IPS-15b (cell line): Measurements from ENCODE around the gene SRSF2.
"Not testable (repeated sequence)": the region's sequence is repeated elsewhere in the genome, so short reads cannot be mapped to it uniquely, and the experiment has no call there.

Experiments
- H3K27me3 ChIP-seq: one replicate; pipeline ENCODE4 v1.6.1; 2013; ENCODE audit warnings: low read length; ENCODE audit not compliant: control insufficient read depth, insufficient read depth
- H3K36me3 ChIP-seq: one replicate; pipeline ENCODE4 v1.6.1; 2013; ENCODE audit warnings: low read length; ENCODE audit not compliant: control insufficient read depth, insufficient read depth
- H3K4me1 ChIP-seq: one replicate; pipeline ENCODE4 v1.6.1; 2013; ENCODE audit warnings: mild to moderate bottlenecking, low read length; ENCODE audit not compliant: control insufficient read depth, insufficient read depth
- H3K4me3 ChIP-seq: one replicate; pipeline ENCODE4 v1.5.1; 2013; ENCODE audit warnings: low read depth, low read length
- H3K9ac ChIP-seq: one replicate; pipeline ENCODE4 v1.6.1; 2013; ENCODE audit warnings: low read depth, mild to moderate bottlenecking, low read length
- H3K9me3 ChIP-seq: one replicate; pipeline ENCODE4 v1.6.1; 2013; ENCODE audit warnings: mild to moderate bottlenecking, low read length; ENCODE audit not compliant: control insufficient read depth, insufficient read depth

Gene SRSF2

GRCh38 chr17:76735586-76736348 lies 1.4 kb downstream of the SRSF2 start:
- H3K4me3 ChIP-seq = peak overlapping the region; percentile 98
- peak overlapping the region; percentile 99 for H3K9ac ChIP-seq
- H3K27me3 ChIP-seq = no peaks in the 10 kb centered on the region
- H3K9me3 ChIP-seq = no peaks in the 10 kb centered on the region
- H3K36me3 ChIP-seq = peaks cover 33% of the 10 kb centered on the region
- H3K4me1 ChIP-seq = peaks cover 12% of the 10 kb centered on the region

- peak overlapping the region; percentile 99 for H3K9ac ChIP-seq
- H3K4me3 ChIP-seq = peak overlapping the region; percentile 98
- no peaks in the 10 kb centered on the region for H3K9me3 ChIP-seq
- no peaks in the 10 kb centered on the region for H3K27me3 ChIP-seq
- H3K36me3 ChIP-seq = peaks cover 33% of the 10 kb centered on the region
- H3K4me1 ChIP-seq = peaks cover 12% of the 10 kb centered on the region
Measured at GRCh38 chr17:76735006-76735405, 2.1 kb downstream of the SRSF2 start.

- peaks cover 12% of the 10 kb centered on the region for H3K4me1 ChIP-seq
- peaks cover 33% of the 10 kb centered on the region for H3K36me3 ChIP-seq
- H3K9ac ChIP-seq = no peak overlapping the region
- H3K4me3 ChIP-seq = peak overlapping the region; percentile 98
- no peaks in the 10 kb centered on the region for H3K9me3 ChIP-seq
- H3K27me3 ChIP-seq = no peaks in the 10 kb centered on the region
Measured at GRCh38 chr17:76734080-76734840, 2.9 kb downstream of the SRSF2 start.

GRCh38 chr17:76733618-76733957 lies 3.5 kb downstream of the SRSF2 start:
- Histone ChIP-seq H3K4me3 (no peak overlapping the region), H3K27me3 (no peaks in the 10 kb centered on the region), H3K4me1 (peaks cover 8% of the 10 kb centered on the region), H3K36me3 (peaks cover 33% of the 10 kb centered on the region), H3K9ac (no peak overlapping the region), H3K9me3 (no peaks in the 10 kb centered on the region)

- Histone ChIP-seq H3K4me3 (no peak overlapping the region), H3K9me3 (no peaks in the 10 kb centered on the region), H3K9ac (no peak overlapping the region), H3K4me1 (peaks cover 6% of the 10 kb centered on the region), H3K36me3 (peaks cover 33% of the 10 kb centered on the region), H3K27me3 (no peaks in the 10 kb centered on the region)
Measured at GRCh38 chr17:76732734-76733617, 4.2 kb downstream of the SRSF2 start.

GRCh38 chr17:76731800-76732733 lies 5.1 kb downstream of the SRSF2 start:
- not testable (repeated sequence) for H3K9ac ChIP-seq, H3K4me3 ChIP-seq, H3K4me1 ChIP-seq, H3K27me3 ChIP-seq, H3K9me3 ChIP-seq
- H3K36me3 ChIP-seq = peaks cover 33% of the 10 kb centered on the region

GRCh38 chr17:76727745-76728456 lies 9.2 kb downstream of the SRSF2 start:
- Histone ChIP-seq H3K9me3 (no peaks in the 10 kb centered on the region), H3K36me3 (peaks cover 7% of the 10 kb centered on the region), H3K4me1 (peaks cover 4% of the 10 kb centered on the region), H3K9ac (no peak overlapping the region), H3K4me3 (peak overlapping the region; percentile 89), H3K27me3 (no peaks in the 10 kb centered on the region)

GRCh38 chr17:76726776-76727718 lies 10.1 kb downstream of the SRSF2 start, which contains the start of gene METTL23:
METTL23 (plus strand) TSS chr17:76726839; CDS start chr17:76729711, 2,872 bp downstream.
- Histone ChIP-seq H3K9ac (peak within 1 kb of the TSS; percentile 81), H3K9me3 (no peaks in the 10 kb centered on the region), H3K4me3 (peak within 1 kb of the TSS; percentile 89), H3K36me3 (peaks cover 11% of the 10 kb centered on the region), H3K4me1 (peaks cover 4% of the 10 kb centered on the region), H3K27me3 (no peaks in the 10 kb centered on the region)

- Histone ChIP-seq H3K4me1 (peaks cover 4% of the 10 kb centered on the region), H3K36me3 (peaks cover 18% of the 10 kb centered on the region)
Measured at GRCh38 chr17:76726231-76726775, 10.8 kb downstream of the SRSF2 start, which contains the start of gene JMJD6. JMJD6 (minus strand) TSS chr17:76726606; CDS start chr17:76726475, 131 bp downstream.

More at GRCh38 chr17:76726231-76726775, 10.8 kb downstream of the SRSF2 start, which contains the start of gene JMJD6:
- Histone ChIP-seq H3K4me3 (peak within 1 kb of the TSS; percentile 89), H3K27me3 (no peaks in the 10 kb centered on the region), H3K9me3 (no peaks in the 10 kb centered on the region), H3K9ac (peak within 1 kb of the TSS; percentile 81)
